GM21390 (cell line): ENCODE results near the gene CPSF3.

Experiments used
- ATAC-seq: cut with Tn5 transposase; IDR thresholded peaks from one replicate; pipeline ENCODE4 v1.9.1; 2021; ENCODE audit not compliant: unreplicated experiment

CPSF3 gene

DNA sequence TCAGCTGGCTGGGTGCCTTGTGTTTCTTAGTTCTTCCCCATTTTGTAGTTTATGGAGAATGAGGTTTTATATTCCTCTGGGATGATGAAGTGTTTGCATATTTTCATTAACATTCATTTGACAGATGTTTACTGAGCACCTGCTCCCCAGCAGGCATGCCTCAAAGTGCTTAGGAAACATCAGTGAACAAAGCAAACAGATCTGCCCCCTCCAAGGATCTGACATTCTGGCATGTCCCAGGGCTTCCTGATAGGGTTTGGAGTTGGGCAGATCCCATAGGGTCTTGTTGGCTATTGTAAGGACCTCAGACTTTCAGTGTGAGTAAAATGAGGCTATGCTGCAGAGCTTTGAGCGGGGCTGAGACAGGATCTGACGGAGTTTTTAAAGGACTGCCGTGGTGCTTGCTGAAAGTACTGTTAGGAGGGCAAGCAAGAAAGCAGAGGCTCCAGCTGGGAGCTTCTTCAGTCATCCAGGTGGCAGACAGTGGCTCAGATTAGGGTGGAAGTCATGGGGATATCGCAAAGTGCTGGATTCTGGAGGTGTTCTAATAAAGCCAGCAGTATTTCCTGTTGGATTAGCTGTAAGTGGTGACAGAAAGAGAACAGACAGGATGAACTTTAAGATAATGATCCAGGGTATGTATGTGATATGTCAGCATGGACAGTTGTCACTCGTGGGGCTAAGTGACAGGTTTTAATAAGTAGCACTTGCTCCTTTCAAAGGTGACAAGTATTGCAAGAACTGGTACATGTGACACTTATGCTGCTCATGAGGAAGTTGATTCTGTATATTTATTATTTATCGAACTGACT, 39.6 kb downstream of the CPSF3 start:
- ATAC-seq: no peak

DNA sequence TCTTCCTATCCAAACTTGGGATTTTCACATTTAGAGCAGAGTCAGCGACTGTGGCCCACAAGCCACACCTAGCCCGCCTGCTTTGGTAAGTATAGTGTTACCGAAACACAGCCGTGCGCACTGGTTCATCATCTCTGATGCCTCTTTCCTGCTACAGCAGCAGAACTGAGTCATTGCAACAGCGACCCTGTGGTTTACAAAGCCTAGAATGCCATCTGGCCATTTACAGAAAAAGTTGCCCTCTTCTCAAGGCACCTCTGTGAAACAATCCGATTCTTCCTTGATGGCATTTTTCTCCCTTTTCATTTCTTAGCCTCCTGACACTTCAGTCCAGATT, 40.2 kb downstream of the CPSF3 start:
- no peak for ATAC-seq

DNA sequence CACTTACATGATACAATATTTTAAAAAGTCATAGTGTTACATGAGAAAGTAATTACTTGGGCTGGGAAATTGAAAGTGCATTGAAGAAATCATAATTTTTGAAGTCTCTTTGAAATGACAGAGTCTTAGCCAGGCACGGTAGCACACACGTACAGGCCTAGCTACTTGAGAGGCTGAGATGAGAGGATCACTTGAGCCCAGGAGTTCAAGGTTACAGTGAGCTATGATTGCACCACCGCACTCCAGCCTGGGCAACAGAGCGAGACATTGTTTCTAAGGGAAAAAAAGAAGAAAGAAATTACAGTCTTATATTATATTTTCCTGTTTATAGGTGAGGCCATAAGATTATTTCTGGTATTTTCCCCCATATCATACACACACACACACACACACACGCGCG, 41.7 kb downstream of the CPSF3 start:
- ATAC-seq: no peak

- no peak for ATAC-seq
These were observed 42.8 kb downstream of the CPSF3 start for GRCh38 chr2:9466147-9466683.

DNA sequence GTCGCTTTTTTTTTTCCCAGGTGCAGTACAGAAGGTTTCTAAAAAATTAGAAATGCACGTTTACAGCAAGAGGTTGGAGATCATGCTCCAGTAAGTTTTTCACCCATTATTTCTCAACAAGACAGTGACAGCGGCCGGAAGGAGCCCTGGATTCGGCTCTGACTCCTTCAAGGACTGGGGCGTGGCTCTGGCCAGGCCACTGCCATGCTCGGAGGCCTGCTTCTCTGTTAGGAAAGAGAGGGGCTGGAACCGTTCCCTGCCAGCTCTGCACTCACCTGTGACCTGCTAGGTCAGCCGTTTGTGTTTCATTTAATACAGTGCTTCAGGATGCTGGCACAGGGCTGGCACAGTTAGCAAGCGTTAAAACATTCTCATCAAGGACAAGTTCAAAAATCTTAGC, 44.2 kb downstream of the CPSF3 start:
- no peak for ATAC-seq

DNA sequence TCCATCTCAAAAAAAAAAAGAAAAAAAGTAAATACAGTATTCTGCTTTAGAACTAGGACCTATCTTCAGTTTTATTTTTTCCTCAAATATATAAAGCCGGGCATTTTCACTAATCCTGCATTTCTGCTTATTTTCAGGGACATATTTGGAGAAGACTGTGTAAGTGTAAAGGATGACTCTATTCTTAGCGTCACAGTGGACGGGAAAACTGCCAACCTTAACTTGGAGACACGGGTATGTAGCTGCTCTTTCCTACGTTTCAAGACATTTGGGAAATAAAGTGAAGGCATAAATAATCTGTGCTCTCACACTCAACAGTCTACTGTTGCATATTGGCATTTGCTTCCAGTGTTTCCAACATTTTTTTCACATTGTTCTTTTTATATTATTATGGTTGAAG, 47.8 kb downstream of the CPSF3 start:
- no peak for ATAC-seq

DNA sequence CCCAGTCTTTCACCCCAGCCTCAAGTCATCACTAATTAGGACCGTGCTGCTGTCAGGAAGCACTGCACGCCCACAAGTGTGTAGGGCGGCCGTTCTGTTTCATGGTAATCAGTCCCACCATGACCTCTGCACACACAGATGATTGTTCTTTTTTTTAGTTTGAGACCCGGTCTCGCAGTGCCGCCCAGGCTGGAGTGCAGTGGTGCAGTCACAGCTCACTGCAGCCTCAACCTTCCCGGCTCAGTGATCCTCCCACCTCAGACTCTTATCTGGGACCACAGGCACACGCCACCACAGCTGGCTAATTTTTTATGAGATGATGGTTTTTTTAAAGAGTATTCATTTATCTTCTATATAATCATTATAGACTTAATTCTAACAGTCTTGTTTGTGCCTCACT, 49.1 kb downstream of the CPSF3 start:
- ATAC-seq: no peak

GRCh38 chr2:9473308-9473984, 50.0 kb downstream of the CPSF3 start:
- ATAC-seq: peak; percentile 6

DNA sequence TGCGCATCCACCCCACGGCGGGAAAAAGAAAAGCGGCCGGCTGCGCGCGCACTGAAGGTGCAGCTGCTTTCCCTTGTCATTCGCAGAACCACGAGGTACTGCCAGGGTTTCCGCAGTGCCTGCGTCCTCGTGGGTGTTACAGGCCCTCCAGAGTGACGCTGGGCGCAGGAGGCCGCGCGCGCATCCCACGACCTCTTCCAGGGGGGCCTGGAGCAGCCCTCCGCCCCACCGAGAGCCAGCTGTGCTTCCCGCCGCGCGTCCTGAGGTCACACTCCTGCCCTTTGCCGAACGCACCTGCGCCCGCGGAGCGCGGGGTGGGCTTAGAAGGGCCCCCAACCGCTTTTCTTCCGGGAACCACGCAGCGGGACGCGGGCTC, 50.5 kb downstream of the CPSF3 start:
- ATAC-seq: peak; percentile 20

DNA sequence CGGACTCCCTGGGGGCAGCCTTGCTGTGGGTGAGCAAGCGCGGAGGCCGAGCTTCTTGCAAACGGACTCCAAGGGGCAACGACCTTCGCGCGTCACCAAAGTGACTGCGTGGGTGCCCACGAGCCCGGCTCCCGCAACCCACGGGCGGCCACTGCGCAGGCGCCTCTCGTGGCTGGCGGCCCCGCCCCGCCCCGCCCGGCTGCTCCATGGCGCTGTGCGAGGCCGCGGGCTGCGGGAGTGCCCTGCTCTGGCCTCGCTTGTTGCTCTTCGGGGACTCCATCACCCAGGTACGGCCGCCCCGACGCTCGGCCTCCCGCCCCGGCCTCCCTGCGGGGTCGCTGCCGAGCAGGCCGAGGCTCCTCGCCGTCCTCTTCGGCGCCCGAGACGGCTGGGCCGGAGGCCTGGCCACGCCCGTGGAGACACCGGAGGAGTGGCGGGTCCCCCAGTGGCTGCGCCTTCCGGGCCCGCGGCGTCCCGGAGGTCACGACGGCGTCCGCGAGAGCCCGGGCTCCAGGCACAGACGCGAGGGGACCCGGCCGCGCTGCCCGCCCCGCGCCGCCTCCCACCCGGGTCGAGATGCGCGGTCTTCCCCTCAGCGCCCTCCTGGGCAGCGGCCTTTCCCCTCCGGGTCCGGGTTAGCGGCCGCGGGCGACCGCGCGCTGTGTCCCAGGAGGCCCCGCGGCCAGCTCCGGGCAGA, 51.1 kb downstream of the CPSF3 start, which contains the start of gene IAH1:
TSS of gene IAH1 (plus strand) at position 191 of the 697 bp plus-strand sequence. CDS start at position 207, 16 bp downstream.
- ATAC-seq: peak; percentile 76

GRCh38 chr2:9477914-9478313, 54.5 kb downstream of the CPSF3 start:
- ATAC-seq: no peak

- ATAC-seq: no peak
These were observed 55.1 kb downstream of the CPSF3 start for GRCh38 chr2:9478526-9478925.

DNA sequence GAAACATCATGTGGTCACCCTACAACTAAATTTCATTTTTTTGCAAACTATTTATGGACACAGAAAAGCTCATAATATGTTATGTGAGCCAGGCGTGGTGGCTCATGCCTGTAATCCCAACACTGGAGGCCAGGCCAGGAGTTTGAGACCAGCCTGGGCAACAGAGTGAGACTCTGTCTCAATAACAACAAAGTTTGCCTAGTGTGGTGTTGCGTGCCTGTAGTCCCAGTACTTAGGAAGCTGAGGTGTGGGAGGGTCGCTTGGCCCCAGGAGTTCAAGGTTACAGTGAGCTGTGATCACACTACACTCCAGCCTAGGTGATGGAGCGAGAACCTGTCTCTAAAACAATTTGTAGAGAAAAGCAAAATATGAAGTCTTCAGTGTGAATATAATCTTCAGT, 56.7 kb downstream of the CPSF3 start:
- ATAC-seq: no peak

GRCh38 chr2:9483107-9483506, 59.7 kb downstream of the CPSF3 start:
- no peak for ATAC-seq

DNA sequence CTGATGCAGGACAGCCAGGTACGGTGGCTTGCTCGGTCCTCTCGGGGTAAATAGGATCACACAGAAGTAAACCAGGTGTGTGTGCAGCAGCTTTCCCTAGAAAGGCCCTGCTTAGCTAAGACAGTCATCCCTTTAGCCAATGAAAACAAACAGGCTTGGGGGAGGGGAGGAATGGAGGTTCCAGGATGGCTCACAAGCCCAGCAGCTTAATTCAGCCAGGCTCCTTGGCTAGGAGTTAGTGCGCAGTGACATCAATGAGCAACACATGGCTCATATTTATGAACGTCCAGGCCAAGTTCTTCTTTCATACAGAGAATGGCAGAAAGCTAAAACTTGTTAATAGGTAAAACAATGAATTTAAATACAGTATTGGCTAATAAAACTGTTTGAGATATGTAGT, 61.1 kb downstream of the CPSF3 start:
- no peak for ATAC-seq

DNA sequence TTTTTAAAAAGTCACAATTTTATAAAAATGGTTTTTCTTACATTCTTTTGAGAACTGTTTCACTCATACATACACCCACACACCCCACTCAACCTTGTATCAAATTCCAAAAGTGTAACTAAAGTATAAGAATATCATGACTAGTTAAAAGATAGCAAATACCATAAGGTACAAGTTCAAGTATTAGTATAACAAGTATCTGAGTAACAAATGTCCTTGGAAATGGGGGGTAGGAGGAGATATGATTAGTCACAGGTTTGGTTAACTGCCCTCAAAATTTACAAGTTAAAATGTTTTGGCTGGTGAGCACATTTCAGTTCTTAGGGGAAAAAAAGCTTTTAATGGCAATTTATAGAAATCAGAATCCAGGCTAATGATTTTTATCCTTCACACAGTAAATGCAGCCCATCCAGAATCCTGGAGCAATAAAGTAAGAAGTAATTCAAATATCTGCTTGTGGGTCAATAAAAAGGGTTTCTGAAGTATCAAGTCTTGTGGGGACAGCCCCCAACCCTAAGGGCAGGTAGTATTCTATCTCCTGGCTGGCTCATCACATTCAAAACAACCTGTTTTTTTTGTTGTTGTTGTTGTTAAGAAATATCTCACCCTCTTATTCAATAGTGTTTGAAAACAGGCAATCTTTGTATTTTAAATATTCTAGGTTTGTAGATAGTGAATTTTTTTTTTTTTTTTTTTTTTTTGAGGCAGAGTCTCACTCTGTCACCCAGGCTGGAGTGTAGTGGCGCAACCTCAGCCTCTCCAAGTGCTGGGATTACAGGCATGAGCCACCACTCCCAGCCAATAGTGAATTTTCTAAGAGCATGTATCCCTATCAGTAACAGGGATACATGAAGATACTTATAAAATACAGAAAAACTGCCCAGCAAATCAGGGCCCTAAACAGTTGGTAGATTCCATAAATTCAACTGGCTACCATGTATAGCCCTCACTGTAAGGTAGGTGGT, 65.4 kb downstream of the CPSF3 start:
- no peak for ATAC-seq

GRCh38 chr2:9490789-9491188, 67.3 kb downstream of the CPSF3 start:
- ATAC-seq: no peak

GRCh38 chr2:9492927-9493326, 69.5 kb downstream of the CPSF3 start:
- ATAC-seq: no peak

GRCh38 chr2:9493478-9493877, 70.0 kb downstream of the CPSF3 start:
- ATAC-seq: no peak

GRCh38 chr2:9494081-9494480, 70.6 kb downstream of the CPSF3 start:
- ATAC-seq: no peak

DNA sequence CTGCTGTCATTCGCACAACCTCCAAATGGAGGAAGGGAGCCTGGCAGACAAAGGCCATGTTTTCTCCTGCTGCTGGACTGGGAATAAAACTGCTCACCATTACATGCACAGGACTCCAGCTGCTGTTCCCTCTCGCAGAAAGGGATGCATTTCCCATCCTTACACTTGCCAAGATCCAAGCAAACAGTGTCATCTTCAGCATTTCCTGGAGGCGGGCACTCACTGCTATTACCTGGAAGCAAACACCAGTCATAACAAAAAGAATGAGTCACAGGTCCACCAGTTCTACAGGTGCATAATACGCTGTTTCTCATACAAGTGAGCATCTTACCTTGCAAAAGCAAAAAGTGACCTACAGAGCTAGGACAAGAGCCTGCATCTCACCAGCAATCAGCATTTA, 73.6 kb downstream of the CPSF3 start:
- ATAC-seq: no peak
